GM12864 (cell line): ENCODE results near the gene NUDT1.

Experiments used
- DNase-seq: peaks from one replicate; pipeline ENCODE4 v3.0.0-alpha.2; 2011; ENCODE audit warnings: low read depth
- H3K4me3 ChIP-seq: 2 replicates; pipeline ENCODE4 v1.5.1; 2011; ENCODE audit warnings: mild to moderate bottlenecking, low read depth, low read length, control low read depth
- CTCF ChIP-seq: IDR thresholded peaks from 2 replicates; pipeline ENCODE4 v1.5.1; 2011; ENCODE audit warnings: low read depth, mild to moderate bottlenecking, moderate library complexity, low read length, control low read depth, inconsistent platforms; ENCODE audit errors: missing control alignments

NUDT1 gene

GRCh38 chr7:2242541-2243429 lies 759 bp downstream of the NUDT1 start:
- no peak for DNase-seq
- H3K4me3 ChIP-seq: peak overlapping the region; percentile 81
- peak; percentile 25 for TF ChIP-seq CTCF

GRCh38 chr7:2243458-2243857 lies 1.4 kb downstream of the NUDT1 start:
- TF ChIP-seq CTCF: no peak
- H3K4me3 ChIP-seq: no peak overlapping the region; the same call in 1 of the 2 replicates
- no peak for DNase-seq

GRCh38 chr7:2244404-2244995 lies 2.5 kb downstream of the NUDT1 start:
- no peak for DNase-seq
- TF ChIP-seq CTCF: no peak
- no peak overlapping the region for H3K4me3 ChIP-seq

- no peak for TF ChIP-seq CTCF
- DNase-seq: no peak
- H3K4me3 ChIP-seq: no peak overlapping the region
These were observed 4.1 kb downstream of the NUDT1 start for GRCh38 chr7:2245883-2246675.

- DNase-seq: no peak
- H3K4me3 ChIP-seq: no peak overlapping the region
- peak; percentile 82 for TF ChIP-seq CTCF
These were observed 5.3 kb downstream of the NUDT1 start for GRCh38 chr7:2247141-2247995.

GRCh38 chr7:2248984-2249694 lies 7.1 kb downstream of the NUDT1 start:
- TF ChIP-seq CTCF: no peak
- H3K4me3 ChIP-seq: no peak overlapping the region
- no peak for DNase-seq
